Measurements from ENCODE around the gene FEZ2.

DNA sequence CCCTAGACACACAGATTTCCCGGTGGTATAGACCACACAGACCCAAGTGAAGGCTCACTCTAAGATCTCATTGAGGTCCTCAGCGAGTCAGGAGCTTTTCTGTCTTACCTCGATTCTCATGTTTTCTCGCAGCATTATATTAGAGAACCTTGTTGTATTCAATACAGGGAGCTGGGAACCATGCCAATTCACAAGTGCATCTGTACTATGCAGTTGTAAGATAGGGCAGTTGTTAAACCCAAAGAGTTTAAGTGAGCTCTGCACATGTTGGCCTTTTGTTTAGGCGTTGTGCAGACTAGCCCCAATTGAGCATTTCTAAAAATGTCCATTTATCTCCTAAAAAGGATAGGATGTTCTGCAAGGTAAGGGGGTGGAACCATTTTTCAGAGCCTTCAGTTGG, 59.6 kb downstream of the FEZ2 start:
- no peak for TF ChIP-seq FOS (IDR thresholded peaks at IDR 0.05; ENCODE audit: borderline replicate concordance, insufficient read depth, low read length)
- TF ChIP-seq, protein P1, sequence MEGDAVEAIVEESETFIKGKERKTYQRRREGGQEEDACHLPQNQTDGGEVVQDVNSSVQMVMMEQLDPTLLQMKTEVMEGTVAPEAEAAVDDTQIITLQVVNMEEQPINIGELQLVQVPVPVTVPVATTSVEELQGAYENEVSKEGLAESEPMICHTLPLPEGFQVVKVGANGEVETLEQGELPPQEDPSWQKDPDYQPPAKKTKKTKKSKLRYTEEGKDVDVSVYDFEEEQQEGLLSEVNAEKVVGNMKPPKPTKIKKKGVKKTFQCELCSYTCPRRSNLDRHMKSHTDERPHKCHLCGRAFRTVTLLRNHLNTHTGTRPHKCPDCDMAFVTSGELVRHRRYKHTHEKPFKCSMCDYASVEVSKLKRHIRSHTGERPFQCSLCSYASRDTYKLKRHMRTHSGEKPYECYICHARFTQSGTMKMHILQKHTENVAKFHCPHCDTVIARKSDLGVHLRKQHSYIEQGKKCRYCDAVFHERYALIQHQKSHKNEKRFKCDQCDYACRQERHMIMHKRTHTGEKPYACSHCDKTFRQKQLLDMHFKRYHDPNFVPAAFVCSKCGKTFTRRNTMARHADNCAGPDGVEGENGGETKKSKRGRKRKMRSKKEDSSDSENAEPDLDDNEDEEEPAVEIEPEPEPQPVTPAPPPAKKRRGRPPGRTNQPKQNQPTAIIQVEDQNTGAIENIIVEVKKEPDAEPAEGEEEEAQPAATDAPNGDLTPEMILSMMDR (IDR thresholded peaks at IDR 0.05; ENCODE audit: extremely low read depth in 1 of 2, insufficient read depth in 1 of 2, low read depth in 1 of 2, low read length in 2 of 2): no peak
- no peak for TF ChIP-seq POLR2AphosphoS5 (IDR thresholded peaks at IDR 0.05; ENCODE audit: insufficient read depth, low read depth, low read length)
- TF ChIP-seq, protein P2, sequence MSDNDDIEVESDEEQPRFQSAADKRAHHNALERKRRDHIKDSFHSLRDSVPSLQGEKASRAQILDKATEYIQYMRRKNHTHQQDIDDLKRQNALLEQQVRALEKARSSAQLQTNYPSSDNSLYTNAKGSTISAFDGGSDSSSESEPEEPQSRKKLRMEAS (IDR thresholded peaks at IDR 0.05; ENCODE audit: insufficient read depth, insufficient read length): no peak
- no peak for TF ChIP-seq POLR2A (IDR thresholded peaks at IDR 0.05; ENCODE audit: low read depth, low read length)
